Lower leg skin (tissue), 4 donors: ENCODE measurements around the gene OSBP. TPM values are rescaled to one million over a fixed set of nuclear protein-coding genes. Genes with fewer than 3 reads are reported as not detected.
"Not testable (repeated sequence)": the region's sequence is repeated elsewhere in the genome, so short reads cannot be mapped to it uniquely, and the experiment has no call there.

ENCODE experiments used
- DNase-seq, 2 donors: peaks; one replicate each; pipeline ENCODE4 v3.0.0-alpha.2; 2019; ENCODE audit warnings: low spot score in 2 of 2
- H3K4me3 ChIP-seq: fragments of 200-600 bp; sonication (generic); 2 replicates; pipeline ENCODE4 v1.5.1; 2017; ENCODE audit warnings: mild to moderate bottlenecking, low read depth; ENCODE audit not compliant: poor library complexity, severe bottlenecking
- CTCF ChIP-seq, 3 donors: fragments of 450-650 bp; IDR thresholded peaks; one replicate each; pipeline ENCODE4 v1.5.1; 2016; ENCODE audit warnings: antibody characterized with exemption in 3 of 3, mild to moderate bottlenecking in 3 of 3, moderate library complexity in 2 of 3
- POLR2A ChIP-seq, 2 donors: fragments of 450-650 bp; IDR thresholded peaks; one replicate each; pipeline ENCODE4 v1.6.1; 2016 to 2017; ENCODE audit warnings: antibody characterized with exemption in 2 of 2, mild to moderate bottlenecking in 1 of 2, moderate library complexity in 1 of 2
- WGBS, 2 donors: methylation state at CpG; one replicate each; pipeline ENCODE4 v1.1.5; 2018; 5-methylcytosine and 5-hydroxymethylcytosine counted together
- intact Hi-C: fragments of 100-400 bp; cut with DNase I; formaldehyde crosslinking; loops from one replicate; pipeline ENCODE4 v1.15.0; 2023; ENCODE audit warnings: low total_unique reads
- microRNA-seq, 2 donors: library from miRNA; unstranded; fragments of <30 nt; microRNA quantifications; one replicate each; pipeline ENCODE4, GENCODE V29; 2016; ENCODE audit warnings: borderline replicate concordance in 2 of 2, borderline number of aligned reads in 1 of 2
- total RNA-seq, 4 donors: library from RNA; depleted of rRNA; stranded (reverse); fragments of >200 nt; gene quantifications; one replicate each; pipeline ENCODE4 v1.1.0, GENCODE V29; 2016

OSBP gene
- total RNA-seq, 4 donors from 2014 or later: 42.4 to 52.9 (median 43.8) TPM

DNA sequence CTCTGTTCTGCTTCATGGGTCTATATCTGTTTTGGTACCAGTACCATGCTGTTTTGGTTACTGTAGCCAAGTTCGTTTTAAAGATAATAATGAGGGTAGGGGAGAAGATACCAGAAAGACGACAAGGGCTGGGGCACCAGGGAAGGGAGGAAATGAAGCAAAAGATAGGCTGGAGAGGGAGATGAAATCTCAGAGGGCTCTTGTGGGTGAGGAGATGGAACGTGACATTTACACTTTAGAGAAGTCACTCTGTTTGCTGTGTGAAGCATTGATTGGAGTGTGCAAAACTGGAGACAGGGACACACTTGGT is 70.8 kb downstream of the OSBP start:
- H3K4me3 ChIP-seq: no peak overlapping the region
- intact Hi-C loops: loop anchor here (5.0 to 10.0 kb wide), 2 partner anchors 130 to 343 kb away; no protein-coding TSS in a partner anchor
- DNase-seq: no peak
- no peak for TF ChIP-seq POLR2A (IDR thresholded peaks at IDR 0.05)
- TF ChIP-seq CTCF (IDR thresholded peaks at IDR 0.05): no peak
- 73 to 79% methylated on average over 3 of the region's 3 CpGs for WGBS, 2 donors

GRCh38 chr11:59543713-59544112 is 71.9 kb downstream of the OSBP start:
- WGBS, 2 donors: 82 to 93% methylated on average over 2 to 3 of the region's 3 CpGs
- intact Hi-C loops: loop anchor here (5.0 to 10.0 kb wide), 2 partner anchors 131 to 341 kb away; no protein-coding TSS in a partner anchor
- not testable (repeated sequence) for DNase-seq, H3K4me3 ChIP-seq

- intact Hi-C loops: loop anchor here (5.0 to 10.0 kb wide), 2 partner anchors 133 to 340 kb away; no protein-coding TSS in a partner anchor
Measured at GRCh38 chr11:59542142-59542810, 73.3 kb downstream of the OSBP start.

DNA sequence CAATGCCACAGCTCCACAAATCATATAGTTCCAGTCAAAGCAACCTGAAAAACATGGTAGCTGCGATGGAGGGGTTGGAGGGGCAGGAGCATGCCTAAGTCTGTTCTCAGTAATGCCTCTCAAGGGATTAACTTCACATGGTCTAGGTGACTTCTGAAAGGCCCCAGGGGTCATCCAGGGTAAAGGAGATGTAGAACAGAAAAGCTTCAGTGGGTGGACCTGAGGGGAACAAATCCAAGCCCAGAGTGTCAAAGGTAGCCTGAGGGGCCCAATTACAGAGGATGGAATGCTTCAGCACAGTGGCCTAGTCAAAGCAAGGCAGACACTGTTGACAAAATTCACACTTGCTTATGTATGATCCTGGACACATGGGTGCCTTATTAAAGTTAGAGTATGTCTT is 80.9 kb downstream of the OSBP start:
- intact Hi-C loops: no loop called here
- no peak for DNase-seq
- 68 to 86% methylated on average over 1 of the region's 1 CpG for WGBS, 2 donors
- TF ChIP-seq CTCF (IDR thresholded peaks at IDR 0.05): no peak
- TF ChIP-seq POLR2A (IDR thresholded peaks at IDR 0.05): no peak
- H3K4me3 ChIP-seq: no peak overlapping the region

More at GRCh38 chr11:59542142-59542810, 73.3 kb downstream of the OSBP start:
- WGBS, 2 donors: 72 to 88% methylated on average over 3 of the region's 3 CpGs
- H3K4me3 ChIP-seq: no peak overlapping the region
- TF ChIP-seq POLR2A (IDR thresholded peaks at IDR 0.05) (no peak), CTCF (IDR thresholded peaks at IDR 0.05) (no peak)
- DNase-seq: no peak

DNA sequence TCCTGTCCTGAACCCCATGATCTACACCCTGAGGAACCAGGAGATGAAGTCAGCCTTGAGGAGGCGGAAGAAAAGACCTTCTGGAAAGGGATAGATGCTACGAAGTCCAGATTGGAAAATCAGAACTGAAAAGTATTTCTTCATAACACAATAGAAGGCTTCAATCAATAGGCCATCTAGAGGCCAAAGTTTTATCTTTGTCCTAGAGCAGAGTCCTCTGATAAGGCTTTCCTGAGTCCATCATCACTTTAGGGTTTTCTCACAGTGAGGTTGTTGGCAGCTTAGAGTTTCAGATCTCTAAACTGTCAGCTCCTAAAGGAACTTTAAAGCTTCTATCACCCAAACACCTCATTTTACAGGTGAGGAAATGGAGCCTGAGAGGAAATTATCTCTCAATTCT is 83.0 kb downstream of the OSBP start:
- WGBS, 2 donors: 85 to 92% methylated on average over 2 of the region's 2 CpGs
- intact Hi-C loops: no loop called here

GRCh38 chr11:59528711-59529110 is 86.9 kb downstream of the OSBP start:
- H3K4me3 ChIP-seq: no peak overlapping the region
- WGBS, 2 donors: 45 to 53% methylated on average over 7 of the region's 7 CpGs
- no peak for DNase-seq
- TF ChIP-seq POLR2A (IDR thresholded peaks at IDR 0.05): no peak
- no peak for TF ChIP-seq CTCF (IDR thresholded peaks at IDR 0.05)
- intact Hi-C loops: no loop called here

More for the DNA sequence above, 83.0 kb downstream of the OSBP start:
- TF ChIP-seq CTCF (IDR thresholded peaks at IDR 0.05) (no peak), POLR2A (IDR thresholded peaks at IDR 0.05) (no peak)
- no peak overlapping the region for H3K4me3 ChIP-seq
- DNase-seq: no peak

Small RNA genes within 50 kb of the gene (microRNA-seq; reads per million reads assigned to microRNA genes)
- gene MIR3162: 0 reads per million in 2 donors

Other genes with a start within 250 kb of the OSBP start
- gene OR5A2, start 189.4 kb downstream of the OSBP start, total RNA-seq: not detected
- gene OR5A1, start 179.3 kb downstream of the OSBP start, total RNA-seq: not detected
- gene OR4D6, start 158.8 kb downstream of the OSBP start, total RNA-seq: not detected
- gene OR4D10, start 142.5 kb downstream of the OSBP start, total RNA-seq: not detected
- gene OR4D11, start 112.2 kb downstream of the OSBP start, total RNA-seq: not detected
- not detected for gene OR4D9, start 104.2 kb downstream of the OSBP start, total RNA-seq
- 10 to 100 TPM; 17.4 to 21.7 (median 18.5) TPM for gene PATL1, start 53.3 kb upstream of the OSBP start, total RNA-seq
- not detected for gene OR10V1, start 98.1 kb upstream of the OSBP start, total RNA-seq
- 10 to 100 TPM; 23.5 to 39.4 (median 33.4) TPM for gene STX3, start 139.6 kb upstream of the OSBP start, total RNA-seq
- 10 to 100 TPM; 21.4 to 35.6 (median 28.8) TPM for gene MRPL16, start 195.0 kb upstream of the OSBP start, total RNA-seq
- not detected for gene CBLIF, start 229.7 kb upstream of the OSBP start, total RNA-seq